HepG2 (cell line): Measurements from ENCODE around the gene FUT4. TPM values are rescaled to one million over a fixed set of nuclear protein-coding genes. Genes with fewer than 3 reads are reported as not detected.
A peak's percentile ranks its signal among the peaks of the same experiment; 100 is the strongest.

Experiments used
- AFF4 ChIP-seq: sonication (generic); formaldehyde crosslinking; IDR thresholded peaks from 2 replicates; pipeline ENCODE4 v1.4.0; 2020; ENCODE audit warnings: missing genetic modification reagents
- BRCA1 ChIP-seq: sonication (generic); formaldehyde crosslinking; IDR thresholded peaks from 2 replicates; pipeline ENCODE4 v1.4.0; 2020; ENCODE audit warnings: missing genetic modification reagents
- CHCHD3 ChIP-seq: sonication (generic); formaldehyde crosslinking; IDR thresholded peaks from 2 replicates; pipeline ENCODE4 v1.8.0; 2022; ENCODE audit warnings: mild to moderate bottlenecking, missing genetic modification reagents, moderate library complexity
- EED ChIP-seq: sonication (generic); formaldehyde crosslinking; IDR thresholded peaks from 2 replicates; pipeline ENCODE4 v1.5.0; 2020; ENCODE audit warnings: mild to moderate bottlenecking, missing genetic modification reagents
- FOXK2 ChIP-seq: fragments of 450-650 bp; IDR thresholded peaks from 2 replicates; pipeline ENCODE4 v1.6.1; 2016
- HOXA7 ChIP-seq: sonication (generic); formaldehyde crosslinking; IDR thresholded peaks from 2 replicates; pipeline ENCODE4 v1.8.1; 2022; ENCODE audit warnings: mild to moderate bottlenecking, missing genetic modification reagents, moderate library complexity
- MLXIP ChIP-seq: sonication (generic); formaldehyde crosslinking; IDR thresholded peaks from 2 replicates; pipeline ENCODE4 v1.9.0; 2021; ENCODE audit warnings: missing genetic modification reagents, borderline replicate concordance
- NCOA5 ChIP-seq: sonication (generic); formaldehyde crosslinking; IDR thresholded peaks from 2 replicates; pipeline ENCODE4 v1.4.0; 2020; ENCODE audit warnings: missing genetic modification reagents
- PITX1 ChIP-seq: sonication (generic); formaldehyde crosslinking; IDR thresholded peaks from 2 replicates; pipeline ENCODE4 v1.5.1; 2020; ENCODE audit warnings: mild to moderate bottlenecking, missing genetic modification reagents
- RAD21 ChIP-seq: fragments of 450-650 bp; formaldehyde crosslinking; IDR thresholded peaks from 2 replicates; pipeline ENCODE4 v1.5.0; 2020; ENCODE audit warnings: mild to moderate bottlenecking
- REPIN1 ChIP-seq: sonication (generic); formaldehyde crosslinking; IDR thresholded peaks from 2 replicates; pipeline ENCODE4 v1.8.0; 2022; ENCODE audit warnings: missing genetic modification reagents, low read depth, mild to moderate bottlenecking, borderline replicate concordance
- RORA ChIP-seq: sonication (generic); formaldehyde crosslinking; IDR thresholded peaks from 2 replicates; pipeline ENCODE4 v1.5.0; 2020; ENCODE audit warnings: mild to moderate bottlenecking, missing genetic modification reagents, moderate library complexity
- ZNF205 ChIP-seq: IDR thresholded peaks from 2 replicates; pipeline ENCODE4 v1.6.1; 2018; ENCODE audit warnings: missing biosample characterization, missing genetic modification reagents
- ZNF275 ChIP-seq: sonication (generic); formaldehyde crosslinking; IDR thresholded peaks from 2 replicates; pipeline ENCODE4 v1.8.0; 2022; ENCODE audit warnings: missing genetic modification reagents, mild to moderate bottlenecking, inconsistent platforms, borderline replicate concordance
- ZNF550 ChIP-seq: sonication (generic); formaldehyde crosslinking; IDR thresholded peaks from 2 replicates; pipeline ENCODE4 v1.4.0; 2020; ENCODE audit warnings: mild to moderate bottlenecking, missing genetic modification reagents, borderline replicate concordance
- ZNF574 ChIP-seq: sonication (generic); formaldehyde crosslinking; IDR thresholded peaks from 2 replicates; pipeline ENCODE4 v1.4.0; 2020; ENCODE audit warnings: missing genetic modification reagents
- ZSCAN30 ChIP-seq: sonication (generic); formaldehyde crosslinking; IDR thresholded peaks from 2 replicates; pipeline ENCODE4 v1.5.0; 2020; ENCODE audit warnings: mild to moderate bottlenecking, missing genetic modification reagents
- polyA plus RNA-seq, 8 experiments: library from polyadenylated mRNA; depleted of rRNA in 3 of 8; stranded (reverse) in 7 of 8; unstranded in 1 of 8; fragments of >200 nt; fragmentation: Illumina TruSeq in 4 of 8; extraction: Trizol in 4 of 8; gene quantifications; 2 replicates each; pipeline versions ENCODE4 v1.2.1 to v1.2.3, GENCODE V29; 2011 to 2016; ENCODE audit warnings: low read depth in 4 of 8, missing spikeins in 1 of 8, mixed read lengths in 1 of 8; ENCODE audit not compliant: insufficient read depth in 1 of 8
- total RNA-seq, 5 experiments: library from RNA; depleted of rRNA; stranded (reverse); fragments of >200 nt; fragmentation: Illumina TruSeq; extraction: Trizol; gene quantifications; 2 replicates each; pipeline ENCODE4 v1.2.3, GENCODE V29; 2016; ENCODE audit warnings: low read depth in 1 of 5
- TF ChIP-seq, protein P1 (sequence below): sonication (generic); formaldehyde crosslinking; IDR thresholded peaks from 2 replicates; pipeline ENCODE4 v1.4.0; 2020; ENCODE audit warnings: missing genetic modification reagents; ENCODE audit errors: not compliant biosample characterization

FUT4 gene
- total and polyA plus RNA-seq, 2 of the 13 experiments (the other 11 are each of a cell fraction or from before 2014, with no cell fraction given), result 0.28 to 0.60 TPM

DNA sequence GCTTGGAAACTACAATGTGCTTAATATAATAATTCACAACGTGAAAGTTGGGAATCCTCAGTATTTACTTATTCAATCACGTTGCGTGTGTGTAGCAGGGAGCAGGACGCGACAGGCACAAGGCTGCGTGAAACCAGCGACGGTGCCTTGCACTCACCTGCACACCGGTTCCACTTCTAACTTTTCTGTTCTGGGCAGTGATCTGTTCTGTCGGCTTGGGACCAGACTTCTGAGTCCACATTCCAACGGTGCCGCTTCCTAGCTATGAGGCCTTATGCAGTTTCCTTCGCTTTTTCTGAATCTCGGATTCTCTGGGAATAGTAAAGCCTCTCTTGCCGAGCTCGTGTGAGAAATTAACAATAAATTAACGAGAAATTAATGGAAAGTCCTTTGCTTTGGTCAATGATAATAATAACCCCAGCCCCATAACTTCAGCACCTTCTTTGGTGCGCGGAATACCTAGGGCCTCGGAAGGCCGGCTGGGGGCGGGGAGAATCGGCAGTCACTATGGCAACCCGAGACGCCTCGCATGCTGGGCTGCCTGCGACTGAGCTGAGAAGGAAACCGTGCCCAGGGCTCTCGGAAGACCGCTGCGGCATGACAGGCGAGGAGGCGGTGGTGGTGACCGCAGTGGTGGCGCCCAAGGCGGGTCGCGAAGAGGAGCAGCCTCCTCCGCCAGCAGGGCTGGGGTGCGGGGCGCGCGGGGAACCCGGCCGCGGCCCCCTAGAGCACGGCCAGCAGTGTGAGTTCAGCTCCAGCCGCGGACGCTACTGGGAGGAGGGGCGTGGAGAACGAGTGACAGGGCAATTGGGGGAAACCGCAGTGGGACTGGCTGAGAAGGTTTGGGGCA lies 31.6 kb upstream of the FUT4 start, which contains the start of gene C11orf97 (continued):
- TF ChIP-seq RORA (CRISPR knock-in tag), result no peak
- 0 out of 2 replicates have a peak, but pooled peaks have one; percentile 28 for TF ChIP-seq ZNF574 (CRISPR knock-in tag)
- TF ChIP-seq NCOA5, result no peak
- no peak for TF ChIP-seq BRCA1 (CRISPR knock-in tag)
- TF ChIP-seq, protein P1, sequence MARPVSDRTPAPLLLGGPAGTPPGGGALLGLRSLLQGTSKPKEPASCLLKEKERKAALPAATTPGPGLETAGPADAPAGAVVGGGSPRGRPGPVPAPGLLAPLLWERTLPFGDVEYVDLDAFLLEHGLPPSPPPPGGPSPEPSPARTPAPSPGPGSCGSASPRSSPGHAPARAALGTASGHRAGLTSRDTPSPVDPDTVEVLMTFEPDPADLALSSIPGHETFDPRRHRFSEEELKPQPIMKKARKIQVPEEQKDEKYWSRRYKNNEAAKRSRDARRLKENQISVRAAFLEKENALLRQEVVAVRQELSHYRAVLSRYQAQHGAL, result no peak
- no peak for TF ChIP-seq ZNF550 (CRISPR knock-in tag)
- no peak for TF ChIP-seq ZNF275 (CRISPR knock-in tag)
- TF ChIP-seq AFF4 (CRISPR knock-in tag), result no peak
- TF ChIP-seq FOXK2, result no peak
- no peak for TF ChIP-seq MLXIP (CRISPR knock-in tag)
- no peak for TF ChIP-seq EED (CRISPR knock-in tag)
- no peak for TF ChIP-seq REPIN1 (CRISPR knock-in tag)
- TF ChIP-seq ZSCAN30 (CRISPR knock-in tag), result no peak
- TF ChIP-seq PITX1 (CRISPR knock-in tag), result no peak
- TF ChIP-seq HOXA7 (CRISPR knock-in tag), result no peak
- no peak for TF ChIP-seq CHCHD3 (CRISPR knock-in tag)
- no peak for TF ChIP-seq RAD21 (CRISPR knock-in tag)
- TF ChIP-seq ZNF205, result no peak
